ENCODE results near the gene ANKRD13A.
"Not testable (repeated sequence)": the region's sequence is repeated elsewhere in the genome, so short reads cannot be mapped to it uniquely, and the experiment has no call there.

The ANKRD13A gene

DNA sequence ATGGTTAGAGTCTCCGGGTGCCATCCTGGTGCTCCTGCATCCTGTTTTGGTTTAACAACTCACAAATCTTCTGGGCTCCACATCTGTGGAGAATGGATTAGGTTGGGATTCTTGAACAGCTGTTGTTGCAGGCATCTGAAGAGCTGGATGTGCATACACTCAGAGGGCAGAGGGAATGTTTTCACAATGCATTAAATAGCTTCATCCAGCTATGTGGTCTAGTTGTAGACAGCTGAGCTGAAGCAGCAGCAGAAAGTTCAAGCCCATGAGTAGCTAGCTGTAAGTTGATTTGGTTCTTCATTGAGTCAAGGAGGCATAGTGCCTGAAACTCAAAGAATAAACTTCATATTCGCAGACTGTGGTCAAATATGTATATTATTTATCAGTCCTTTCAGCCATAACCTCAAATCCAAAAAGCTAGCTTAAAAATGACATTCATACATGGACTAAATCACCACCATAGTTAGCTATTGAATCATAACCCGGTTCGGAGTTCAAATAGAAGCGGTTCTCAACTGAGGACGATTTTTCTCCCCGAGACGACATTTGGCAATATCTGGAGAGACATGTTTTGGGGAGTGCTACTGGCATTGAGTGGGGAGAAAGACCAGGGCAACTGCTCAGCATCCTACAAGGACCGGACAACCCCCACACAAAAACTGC, 858 bp upstream of the ANKRD13A start:
- peaks cover 3% of the 10 kb centered on the region for H3K36me3 ChIP-seq (ENCODE audit: control insufficient read depth, low read depth, low read length)
- peak overlapping the region; percentile 91 for H3K4me3 ChIP-seq (ENCODE audit: low read length)
- peaks cover 7% of the 10 kb centered on the region for H3K4me1 ChIP-seq (ENCODE audit: control insufficient read depth, low read depth, low read length)
- H3K9ac ChIP-seq (ENCODE audit: low read length) = peak overlapping the region; percentile 91
- no peak overlapping the region for H3K27ac ChIP-seq (ENCODE audit: low read length)
- peaks cover 22% of the 10 kb centered on the region for H3K27me3 ChIP-seq (ENCODE audit: control insufficient read depth, insufficient read depth, low read length)
- H3K9me3 ChIP-seq (ENCODE audit: control insufficient read depth, low read depth, low read length) = no peaks in the 10 kb centered on the region

GRCh38 chr12:109999649-109999971, 380 bp downstream of the ANKRD13A start:
- no peak overlapping the region for H3K27ac ChIP-seq (ENCODE audit: low read length)

GRCh38 chr12:109999983-110000505, 814 bp downstream of the ANKRD13A start:
- Histone ChIP-seq H3K9ac (ENCODE audit: low read length) (peak overlapping the region; percentile 33), H3K9me3 (ENCODE audit: control insufficient read depth, low read depth, low read length) (no peaks in the 10 kb centered on the region), H3K36me3 (ENCODE audit: control insufficient read depth, low read depth, low read length) (peaks cover 3% of the 10 kb centered on the region), H3K27ac (ENCODE audit: low read length) (no peak overlapping the region), H3K27me3 (ENCODE audit: control insufficient read depth, insufficient read depth, low read length) (peaks cover 20% of the 10 kb centered on the region), H3K4me3 (ENCODE audit: low read length) (peak overlapping the region; percentile 91), H3K4me1 (ENCODE audit: control insufficient read depth, low read depth, low read length) (peaks cover 5% of the 10 kb centered on the region)

More at GRCh38 chr12:109999649-109999971, 380 bp downstream of the ANKRD13A start:
- peaks cover 3% of the 10 kb centered on the region for H3K36me3 ChIP-seq (ENCODE audit: control insufficient read depth, low read depth, low read length)
- peaks cover 22% of the 10 kb centered on the region for H3K27me3 ChIP-seq (ENCODE audit: control insufficient read depth, insufficient read depth, low read length)
- H3K9ac ChIP-seq (ENCODE audit: low read length) = peak overlapping the region; percentile 33
- peak overlapping the region; percentile 91 for H3K4me3 ChIP-seq (ENCODE audit: low read length)
- H3K9me3 ChIP-seq (ENCODE audit: control insufficient read depth, low read depth, low read length) = no peaks in the 10 kb centered on the region
- peaks cover 7% of the 10 kb centered on the region for H3K4me1 ChIP-seq (ENCODE audit: control insufficient read depth, low read depth, low read length)

DNA sequence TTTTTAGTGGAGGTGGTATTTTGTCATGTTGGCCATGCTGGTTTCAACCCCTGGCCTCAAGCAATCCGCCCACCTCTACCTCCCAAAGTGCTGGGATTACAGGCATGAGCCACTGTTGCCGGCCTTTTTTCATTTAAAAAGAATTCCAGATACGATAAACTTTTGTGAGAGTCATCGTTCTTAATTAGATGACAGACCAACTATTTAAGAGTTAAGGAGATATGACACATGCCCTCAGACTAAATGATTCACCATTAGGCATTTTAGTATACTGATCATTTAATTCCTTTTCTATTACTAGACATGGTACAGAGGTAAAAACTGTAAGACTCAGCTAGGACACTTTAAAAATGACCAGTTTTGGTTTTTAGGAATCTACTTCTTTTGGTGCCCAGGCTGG, 2.4 kb downstream of the ANKRD13A start:
- Histone ChIP-seq H3K4me3 (ENCODE audit: low read length) (no peak overlapping the region), H3K36me3 (ENCODE audit: control insufficient read depth, low read depth, low read length) (peaks cover 3% of the 10 kb centered on the region), H3K9me3 (ENCODE audit: control insufficient read depth, low read depth, low read length) (no peaks in the 10 kb centered on the region), H3K27me3 (ENCODE audit: control insufficient read depth, insufficient read depth, low read length) (peaks cover 18% of the 10 kb centered on the region), H3K9ac (ENCODE audit: low read length) (no peak overlapping the region), H3K4me1 (ENCODE audit: control insufficient read depth, low read depth, low read length) (no peaks in the 10 kb centered on the region), H3K27ac (ENCODE audit: low read length) (no peak overlapping the region)

DNA sequence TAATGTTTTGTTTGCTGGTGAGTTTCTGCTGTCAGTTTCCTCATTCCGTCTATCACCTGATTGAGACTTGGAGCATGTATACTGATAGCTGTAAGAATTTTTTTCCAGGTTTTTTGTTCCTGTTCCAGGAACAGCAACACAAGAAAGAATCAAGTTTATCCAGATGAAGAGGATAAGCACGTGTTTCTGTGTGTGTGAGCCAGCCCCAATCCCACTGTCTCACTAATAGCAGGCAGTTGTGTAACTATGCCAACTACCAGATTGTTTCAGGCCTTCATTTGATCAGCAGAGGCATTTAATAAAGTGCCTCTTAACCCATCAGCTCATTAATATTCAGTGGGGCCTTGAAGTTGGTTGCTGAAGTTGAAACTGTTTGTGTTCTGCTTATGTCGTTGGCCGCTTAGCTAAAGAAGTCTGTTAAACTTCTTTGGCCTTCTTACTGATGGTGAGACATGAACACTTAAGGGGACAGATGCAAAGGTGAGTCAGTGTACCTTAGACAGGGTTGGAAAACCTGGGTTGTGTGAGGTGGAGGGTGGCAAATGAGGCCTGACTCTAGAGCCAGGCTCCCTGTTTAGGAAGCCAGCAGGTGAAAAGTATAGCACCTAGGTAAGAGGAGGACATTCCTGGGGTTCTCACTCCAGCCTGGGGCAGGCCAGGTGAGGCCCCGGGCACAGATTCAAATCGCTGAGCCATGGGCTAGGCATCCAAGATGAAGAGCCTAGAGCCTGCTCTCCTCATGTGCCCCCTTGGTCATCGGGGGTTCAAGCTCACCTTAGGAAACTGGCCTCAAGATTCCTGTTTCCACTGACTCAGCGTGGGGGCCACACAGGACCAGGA, 3.7 kb downstream of the ANKRD13A start:
- Histone ChIP-seq H3K36me3 (ENCODE audit: control insufficient read depth, low read depth, low read length) (peaks cover 3% of the 10 kb centered on the region), H3K9me3 (ENCODE audit: control insufficient read depth, low read depth, low read length) (no peaks in the 10 kb centered on the region), H3K27me3 (ENCODE audit: control insufficient read depth, insufficient read depth, low read length) (peaks cover 18% of the 10 kb centered on the region), H3K9ac (ENCODE audit: low read length) (no peak overlapping the region), H3K27ac (ENCODE audit: low read length) (no peak overlapping the region), H3K4me1 (ENCODE audit: control insufficient read depth, low read depth, low read length) (no peaks in the 10 kb centered on the region), H3K4me3 (ENCODE audit: low read length) (no peak overlapping the region)

- peaks cover 3% of the 10 kb centered on the region for H3K36me3 ChIP-seq (ENCODE audit: control insufficient read depth, low read depth, low read length)
- H3K27ac ChIP-seq (ENCODE audit: low read length) = no peak overlapping the region
- no peak overlapping the region for H3K9ac ChIP-seq (ENCODE audit: low read length)
- H3K4me1 ChIP-seq (ENCODE audit: control insufficient read depth, low read depth, low read length) = no peaks in the 10 kb centered on the region
- H3K27me3 ChIP-seq (ENCODE audit: control insufficient read depth, insufficient read depth, low read length) = peaks cover 17% of the 10 kb centered on the region
- no peak overlapping the region for H3K4me3 ChIP-seq (ENCODE audit: low read length)
- no peaks in the 10 kb centered on the region for H3K9me3 ChIP-seq (ENCODE audit: control insufficient read depth, low read depth, low read length)
These were observed 5.4 kb downstream of the ANKRD13A start for GRCh38 chr12:110004598-110004997.

GRCh38 chr12:110005319-110005973, 6.2 kb downstream of the ANKRD13A start:
- no peaks in the 10 kb centered on the region for H3K9me3 ChIP-seq (ENCODE audit: control insufficient read depth, low read depth, low read length)
- H3K27ac ChIP-seq (ENCODE audit: low read length) = no peak overlapping the region
- peaks cover 8% of the 10 kb centered on the region for H3K27me3 ChIP-seq (ENCODE audit: control insufficient read depth, insufficient read depth, low read length)
- H3K4me1 ChIP-seq (ENCODE audit: control insufficient read depth, low read depth, low read length) = no peaks in the 10 kb centered on the region
- peaks cover 3% of the 10 kb centered on the region for H3K36me3 ChIP-seq (ENCODE audit: control insufficient read depth, low read depth, low read length)
- no peak overlapping the region for H3K4me3 ChIP-seq (ENCODE audit: low read length)
- no peak overlapping the region for H3K9ac ChIP-seq (ENCODE audit: low read length)

GRCh38 chr12:110006115-110006514, 6.9 kb downstream of the ANKRD13A start:
- no peak overlapping the region for H3K27ac ChIP-seq (ENCODE audit: low read length)
- H3K9ac ChIP-seq (ENCODE audit: low read length) = no peak overlapping the region
- H3K4me1 ChIP-seq (ENCODE audit: control insufficient read depth, low read depth, low read length) = no peaks in the 10 kb centered on the region
- no peak overlapping the region for H3K4me3 ChIP-seq (ENCODE audit: low read length)
- peaks cover 2% of the 10 kb centered on the region for H3K27me3 ChIP-seq (ENCODE audit: control insufficient read depth, insufficient read depth, low read length)
- H3K36me3 ChIP-seq (ENCODE audit: control insufficient read depth, low read depth, low read length) = peaks cover 3% of the 10 kb centered on the region
- H3K9me3 ChIP-seq (ENCODE audit: control insufficient read depth, low read depth, low read length) = no peaks in the 10 kb centered on the region

- peaks cover under 1% of the 10 kb centered on the region for H3K36me3 ChIP-seq (ENCODE audit: control insufficient read depth, low read depth, low read length)
- H3K27me3 ChIP-seq (ENCODE audit: control insufficient read depth, insufficient read depth, low read length) = no peaks in the 10 kb centered on the region
- H3K4me3 ChIP-seq (ENCODE audit: low read length) = no peak overlapping the region
- no peak overlapping the region for H3K9ac ChIP-seq (ENCODE audit: low read length)
- no peak overlapping the region for H3K27ac ChIP-seq (ENCODE audit: low read length)
- H3K9me3 ChIP-seq (ENCODE audit: control insufficient read depth, low read depth, low read length) = no peaks in the 10 kb centered on the region
- H3K4me1 ChIP-seq (ENCODE audit: control insufficient read depth, low read depth, low read length) = no peaks in the 10 kb centered on the region
These were observed 8.7 kb downstream of the ANKRD13A start for GRCh38 chr12:110007881-110008280.

GRCh38 chr12:110008681-110009398, 9.6 kb downstream of the ANKRD13A start:
- not testable (repeated sequence) for H3K27ac ChIP-seq (ENCODE audit: low read length); H3K9ac ChIP-seq (ENCODE audit: low read length); H3K9me3 ChIP-seq (ENCODE audit: control insufficient read depth, low read depth, low read length); H3K4me1 ChIP-seq (ENCODE audit: control insufficient read depth, low read depth, low read length); H3K36me3 ChIP-seq (ENCODE audit: control insufficient read depth, low read depth, low read length); H3K4me3 ChIP-seq (ENCODE audit: low read length); H3K27me3 ChIP-seq (ENCODE audit: control insufficient read depth, insufficient read depth, low read length)
